GM23338 (cell line): ENCODE results near the gene PSORS1C2. TPM values are rescaled to one million over a fixed set of nuclear protein-coding genes. Genes with fewer than 3 reads are reported as not detected.

Source experiments
- CREB1 ChIP-seq: fragments of 250-450 bp; sonication (Bioruptor Pico); IDR thresholded peaks from 2 replicates; pipeline ENCODE4 v1.5.0; 2020; ENCODE audit warnings: low read depth, mild to moderate bottlenecking, moderate library complexity
- CTCF ChIP-seq, 2 experiments: fragments of 200-600 bp in 1 of 2; sonication (generic) in 1 of 2; conservative IDR thresholded peaks; 2 replicates each; pipeline versions ENCODE4 v1.5.1 to v1.6.1; 2016 to 2017; ENCODE audit warnings: antibody characterized with exemption in 2 of 2, low read depth in 2 of 2, mild to moderate bottlenecking in 2 of 2, moderate library complexity in 1 of 2
- JUNB ChIP-seq: IDR thresholded peaks from one replicate; pipeline ENCODE4 v1.6.1; 2016; ENCODE audit warnings: antibody characterized with exemption; ENCODE audit not compliant: unreplicated experiment
- ZNF462 ChIP-seq: fragments of 250-450 bp; sonication (Bioruptor Pico); IDR thresholded peaks from 2 replicates; pipeline ENCODE4 v1.5.0; 2020; ENCODE audit warnings: mild to moderate bottlenecking, moderate library complexity
- polyA plus RNA-seq: library from polyadenylated mRNA; unstranded; fragments of >200 nt; fragmentation: Nextera tagmentation; extraction: Ambion mirVana; gene quantifications from 2 replicates; pipeline ENCODE4 v1.2.1, GENCODE V29; 2016
- total RNA-seq: library from RNA; depleted of rRNA; stranded (reverse); fragments of >200 nt; shearing (Covaris generic); gene quantifications from 2 replicates; pipeline ENCODE4 v1.2.3, GENCODE V29; 2014
- TF ChIP-seq, protein P1 (sequence below): IDR thresholded peaks from one replicate; pipeline ENCODE4 v1.6.1; 2018; ENCODE audit warnings: antibody characterized with exemption; ENCODE audit not compliant: unreplicated experiment

PSORS1C2 gene
- total and polyA plus RNA-seq, 2 experiments from 2014 or later = 0.47 TPM; not detected in 1

DNA sequence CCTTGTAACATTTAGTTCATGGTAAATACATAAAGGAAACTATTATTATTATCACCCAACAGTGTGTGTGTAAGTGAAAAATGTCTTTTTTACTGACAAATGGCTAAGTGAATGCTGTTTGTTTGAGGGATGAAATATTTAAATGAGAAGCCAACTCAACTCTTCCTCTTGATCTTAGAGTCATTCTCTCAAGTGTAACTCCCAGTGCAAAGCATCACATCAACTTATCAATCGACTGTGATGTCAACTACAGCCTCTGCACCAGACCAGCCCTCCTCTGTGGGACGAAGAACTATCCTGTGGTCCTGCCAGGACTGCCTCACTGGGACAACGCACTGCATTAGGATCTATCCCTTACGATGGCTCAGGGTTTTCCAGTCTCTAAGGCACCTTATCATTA, 31.8 kb downstream of the PSORS1C2 start (continued):
- TF ChIP-seq ZNF462 (CRISPR knock-in tag) = no peak
- no peak for TF ChIP-seq JUNB
- TF ChIP-seq CTCF (conservative IDR thresholded peaks at IDR 0.05; ENCODE audit: low read depth in 2 of 2) = no peak
- no peak for TF ChIP-seq CREB1 (CRISPR knock-in tag)
- TF ChIP-seq, protein P1, sequence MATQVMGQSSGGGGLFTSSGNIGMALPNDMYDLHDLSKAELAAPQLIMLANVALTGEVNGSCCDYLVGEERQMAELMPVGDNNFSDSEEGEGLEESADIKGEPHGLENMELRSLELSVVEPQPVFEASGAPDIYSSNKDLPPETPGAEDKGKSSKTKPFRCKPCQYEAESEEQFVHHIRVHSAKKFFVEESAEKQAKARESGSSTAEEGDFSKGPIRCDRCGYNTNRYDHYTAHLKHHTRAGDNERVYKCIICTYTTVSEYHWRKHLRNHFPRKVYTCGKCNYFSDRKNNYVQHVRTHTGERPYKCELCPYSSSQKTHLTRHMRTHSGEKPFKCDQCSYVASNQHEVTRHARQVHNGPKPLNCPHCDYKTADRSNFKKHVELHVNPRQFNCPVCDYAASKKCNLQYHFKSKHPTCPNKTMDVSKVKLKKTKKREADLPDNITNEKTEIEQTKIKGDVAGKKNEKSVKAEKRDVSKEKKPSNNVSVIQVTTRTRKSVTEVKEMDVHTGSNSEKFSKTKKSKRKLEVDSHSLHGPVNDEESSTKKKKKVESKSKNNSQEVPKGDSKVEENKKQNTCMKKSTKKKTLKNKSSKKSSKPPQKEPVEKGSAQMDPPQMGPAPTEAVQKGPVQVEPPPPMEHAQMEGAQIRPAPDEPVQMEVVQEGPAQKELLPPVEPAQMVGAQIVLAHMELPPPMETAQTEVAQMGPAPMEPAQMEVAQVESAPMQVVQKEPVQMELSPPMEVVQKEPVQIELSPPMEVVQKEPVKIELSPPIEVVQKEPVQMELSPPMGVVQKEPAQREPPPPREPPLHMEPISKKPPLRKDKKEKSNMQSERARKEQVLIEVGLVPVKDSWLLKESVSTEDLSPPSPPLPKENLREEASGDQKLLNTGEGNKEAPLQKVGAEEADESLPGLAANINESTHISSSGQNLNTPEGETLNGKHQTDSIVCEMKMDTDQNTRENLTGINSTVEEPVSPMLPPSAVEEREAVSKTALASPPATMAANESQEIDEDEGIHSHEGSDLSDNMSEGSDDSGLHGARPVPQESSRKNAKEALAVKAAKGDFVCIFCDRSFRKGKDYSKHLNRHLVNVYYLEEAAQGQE = no peak
